HG03378 (cell line): Measurements from ENCODE around the gene SKIC2.

Experiments
- ATAC-seq: cut with Tn5 transposase; IDR thresholded peaks from one replicate; pipeline ENCODE4 v1.9.1; 2021; ENCODE audit warnings: mild to moderate bottlenecking, moderate library complexity; ENCODE audit not compliant: unreplicated experiment

SKIC2 gene

DNA sequence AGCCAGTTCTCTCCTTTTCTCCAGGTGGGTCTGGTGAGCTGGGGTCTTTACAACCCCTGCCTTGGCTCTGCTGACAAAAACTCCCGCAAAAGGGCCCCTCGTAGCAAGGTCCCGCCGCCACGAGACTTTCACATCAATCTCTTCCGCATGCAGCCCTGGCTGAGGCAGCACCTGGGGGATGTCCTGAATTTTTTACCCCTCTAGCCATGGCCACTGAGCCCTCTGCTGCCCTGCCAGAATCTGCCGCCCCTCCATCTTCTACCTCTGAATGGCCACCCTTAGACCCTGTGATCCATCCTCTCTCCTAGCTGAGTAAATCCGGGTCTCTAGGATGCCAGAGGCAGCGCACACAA lies 13.8 kb upstream of the SKIC2 start:
- no peak for ATAC-seq

DNA sequence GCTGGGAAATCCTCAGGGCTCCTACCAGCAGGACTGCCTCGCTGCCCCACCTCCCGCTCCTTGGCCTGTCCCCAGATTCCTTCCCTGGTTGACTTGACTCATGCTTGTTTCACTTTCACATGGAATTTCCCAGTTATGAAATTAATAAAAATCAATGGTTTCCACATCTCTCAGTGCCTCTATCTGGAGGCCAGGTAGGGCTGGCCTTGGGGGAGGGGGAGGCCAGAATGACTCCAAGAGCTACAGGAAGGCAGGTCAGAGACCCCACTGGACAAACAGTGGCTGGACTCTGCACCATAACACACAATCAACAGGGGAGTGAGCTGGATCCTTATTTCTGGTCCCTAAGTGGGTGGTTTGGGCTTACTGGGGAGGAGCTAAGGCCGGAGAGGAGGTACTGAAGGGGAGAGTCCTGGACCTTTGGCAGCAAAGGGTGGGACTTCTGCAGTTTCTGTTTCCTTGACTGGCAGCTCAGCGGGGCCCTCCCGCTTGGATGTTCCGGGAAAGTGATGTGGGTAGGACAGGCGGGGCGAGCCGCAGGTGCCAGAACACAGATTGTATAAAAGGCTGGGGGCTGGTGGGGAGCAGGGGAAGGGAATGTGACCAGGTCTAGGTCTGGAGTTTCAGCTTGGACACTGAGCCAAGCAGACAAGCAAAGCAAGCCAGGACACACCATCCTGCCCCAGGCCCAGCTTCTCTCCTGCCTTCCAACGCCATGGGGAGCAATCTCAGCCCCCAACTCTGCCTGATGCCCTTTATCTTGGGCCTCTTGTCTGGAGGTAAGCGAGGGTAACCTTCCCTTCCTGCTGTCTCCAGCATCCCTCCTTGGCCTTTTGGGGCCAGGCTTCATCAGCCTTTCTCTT lies 13.2 kb upstream of the SKIC2 start, which contains the start of gene CFB:
Gene CFB, plus strand, starts transcription at position 589 of the 863 bp plus-strand sequence. Its CDS starts 127 bp downstream, at position 716.
- no peak for ATAC-seq

DNA sequence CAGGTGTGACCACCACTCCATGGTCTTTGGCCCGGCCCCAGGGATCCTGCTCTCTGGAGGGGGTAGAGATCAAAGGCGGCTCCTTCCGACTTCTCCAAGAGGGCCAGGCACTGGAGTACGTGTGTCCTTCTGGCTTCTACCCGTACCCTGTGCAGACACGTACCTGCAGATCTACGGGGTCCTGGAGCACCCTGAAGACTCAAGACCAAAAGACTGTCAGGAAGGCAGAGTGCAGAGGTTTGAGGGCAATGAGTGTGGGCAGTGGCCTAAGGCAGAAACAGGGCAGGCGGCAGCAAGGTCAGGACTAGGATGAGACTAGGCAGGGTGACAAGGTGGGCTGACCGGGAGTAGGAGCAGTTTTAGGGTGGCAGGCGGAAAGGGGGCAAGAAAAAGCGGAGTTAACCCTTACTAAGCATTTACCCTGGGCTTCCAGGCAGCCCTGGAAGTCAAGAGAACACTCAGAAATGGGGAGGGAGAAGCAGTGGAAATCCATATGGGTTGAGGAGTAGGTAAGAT lies 12.5 kb upstream of the SKIC2 start:
- no peak for ATAC-seq

DNA sequence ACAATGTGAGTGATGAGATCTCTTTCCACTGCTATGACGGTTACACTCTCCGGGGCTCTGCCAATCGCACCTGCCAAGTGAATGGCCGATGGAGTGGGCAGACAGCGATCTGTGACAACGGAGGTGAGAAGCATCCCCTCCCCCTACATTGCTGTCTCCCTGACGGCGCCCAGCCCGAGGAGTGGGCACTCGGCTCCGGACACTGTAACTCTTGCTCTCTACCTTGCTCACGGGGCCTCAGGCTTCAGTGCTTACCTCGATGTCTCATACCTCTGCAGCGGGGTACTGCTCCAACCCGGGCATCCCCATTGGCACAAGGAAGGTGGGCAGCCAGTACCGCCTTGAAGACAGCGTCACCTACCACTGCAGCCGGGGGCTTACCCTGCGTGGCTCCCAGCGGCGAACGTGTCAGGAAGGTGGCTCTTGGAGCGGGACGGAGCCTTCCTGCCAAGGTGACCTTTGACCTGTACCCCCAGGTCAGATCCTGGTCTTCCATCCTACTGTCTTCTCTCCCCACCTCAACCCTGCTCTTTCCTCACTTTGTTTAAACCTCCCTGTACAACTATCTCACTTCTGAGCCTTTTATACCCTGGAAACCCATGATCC lies 11.8 kb upstream of the SKIC2 start:
- no peak for ATAC-seq

DNA sequence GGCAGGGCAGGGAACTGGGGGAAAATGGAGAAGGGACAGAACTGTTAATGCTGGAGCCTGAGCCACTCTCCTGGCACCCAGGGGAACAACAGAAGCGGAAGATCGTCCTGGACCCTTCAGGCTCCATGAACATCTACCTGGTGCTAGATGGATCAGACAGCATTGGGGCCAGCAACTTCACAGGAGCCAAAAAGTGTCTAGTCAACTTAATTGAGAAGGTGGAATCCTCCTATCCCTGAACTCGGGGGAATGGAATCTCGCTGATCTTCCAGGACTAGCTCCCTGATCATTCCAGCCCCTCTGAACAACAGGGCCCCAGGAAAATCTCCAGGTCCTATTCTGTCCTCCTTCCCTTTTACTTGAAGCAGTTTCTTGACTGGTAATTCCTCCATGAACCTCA lies 11.1 kb upstream of the SKIC2 start:
- no peak for ATAC-seq

DNA sequence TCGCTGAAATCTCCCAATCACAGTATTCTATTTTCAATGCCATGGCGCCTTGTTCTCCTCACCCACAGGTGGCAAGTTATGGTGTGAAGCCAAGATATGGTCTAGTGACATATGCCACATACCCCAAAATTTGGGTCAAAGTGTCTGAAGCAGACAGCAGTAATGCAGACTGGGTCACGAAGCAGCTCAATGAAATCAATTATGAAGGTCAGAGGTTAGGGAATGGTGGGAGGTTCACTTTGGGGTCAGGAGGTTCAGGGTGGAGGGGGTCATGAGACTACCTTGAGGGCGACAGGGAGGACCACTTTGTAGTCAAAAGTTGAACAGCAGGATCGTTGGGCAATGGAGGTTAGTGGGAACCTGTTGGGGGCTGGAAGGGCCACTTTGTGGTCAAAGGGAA lies 10.7 kb upstream of the SKIC2 start:
- ATAC-seq: no peak

DNA sequence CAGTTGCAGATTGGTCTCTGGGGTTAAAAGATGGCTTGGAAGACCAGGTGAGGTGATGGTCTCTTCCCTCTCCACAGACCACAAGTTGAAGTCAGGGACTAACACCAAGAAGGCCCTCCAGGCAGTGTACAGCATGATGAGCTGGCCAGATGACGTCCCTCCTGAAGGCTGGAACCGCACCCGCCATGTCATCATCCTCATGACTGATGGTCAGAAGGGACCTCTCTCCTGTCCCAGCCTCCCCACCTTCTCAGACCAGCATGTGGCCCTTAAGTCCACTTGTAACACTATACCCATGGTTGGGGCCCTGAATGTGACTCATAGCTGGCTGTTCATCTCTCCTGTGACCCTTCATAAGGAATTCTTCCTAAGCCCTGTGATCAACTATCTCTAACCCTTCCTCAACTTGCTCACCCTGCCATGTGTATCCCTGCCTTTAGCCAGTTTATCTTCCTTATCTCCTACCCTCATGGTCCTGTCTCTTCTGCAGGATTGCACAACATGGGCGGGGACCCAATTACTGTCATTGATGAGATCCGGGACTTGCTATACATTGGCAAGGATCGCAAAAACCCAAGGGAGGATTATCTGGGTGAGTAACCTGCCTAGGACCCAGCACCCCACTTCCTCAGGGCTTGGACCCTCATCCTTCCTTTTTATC lies 10.1 kb upstream of the SKIC2 start:
- ATAC-seq: no peak

DNA sequence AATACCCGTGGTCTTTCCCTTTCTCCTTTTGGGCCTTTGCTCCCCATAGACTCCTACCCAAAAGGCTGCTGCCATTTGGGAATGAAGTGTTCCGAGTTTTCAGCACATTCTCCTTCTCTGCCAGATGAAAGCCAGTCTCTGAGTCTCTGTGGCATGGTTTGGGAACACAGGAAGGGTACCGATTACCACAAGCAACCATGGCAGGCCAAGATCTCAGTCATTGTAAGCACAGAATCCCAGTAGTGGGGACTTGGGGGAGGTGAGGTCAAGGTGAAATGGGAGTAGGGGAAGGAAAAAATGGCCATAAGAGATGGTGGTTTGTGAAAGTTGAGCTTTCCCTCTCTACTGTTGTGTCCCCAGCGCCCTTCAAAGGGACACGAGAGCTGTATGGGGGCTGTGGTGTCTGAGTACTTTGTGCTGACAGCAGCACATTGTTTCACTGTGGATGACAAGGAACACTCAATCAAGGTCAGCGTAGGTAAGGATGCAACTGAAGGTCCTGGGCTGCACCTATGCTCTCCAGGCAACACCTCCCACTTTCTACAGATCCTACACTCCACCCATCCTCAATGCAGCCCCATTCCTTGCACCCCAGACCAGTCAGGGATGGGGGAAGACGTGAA lies 8.9 kb upstream of the SKIC2 start:
- ATAC-seq: no peak

DNA sequence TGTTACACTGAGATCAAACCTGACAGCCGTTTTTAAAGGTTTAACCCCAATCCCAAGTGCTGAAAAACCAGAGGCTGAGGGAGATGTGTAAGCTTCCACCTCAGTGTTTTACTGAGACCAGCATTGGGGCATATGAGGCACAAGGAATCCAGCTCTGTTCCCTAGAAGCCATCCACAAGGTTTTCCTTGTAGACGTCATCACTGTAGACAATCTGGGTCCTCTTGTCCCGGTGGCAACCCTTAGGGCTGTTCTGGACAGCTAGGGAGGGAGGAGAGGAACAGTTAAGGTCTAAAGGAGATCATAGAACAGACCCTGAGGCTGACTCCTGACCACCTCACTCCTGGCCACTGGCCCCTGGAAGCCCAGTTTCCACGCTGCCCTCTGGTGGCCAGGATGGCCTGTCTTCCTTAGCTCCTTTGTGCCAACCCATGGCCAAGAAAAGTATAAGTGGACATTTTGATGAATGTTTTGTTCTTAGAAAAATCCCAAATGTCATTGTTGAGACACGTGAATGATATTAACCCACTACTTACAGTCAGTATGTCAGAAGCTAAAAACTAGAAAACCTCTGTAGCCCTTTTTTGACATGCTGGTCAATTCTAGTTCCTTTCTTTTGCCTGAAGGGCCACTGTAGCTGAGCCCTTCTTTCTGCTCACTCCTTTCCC lies 6.7 kb upstream of the SKIC2 start:
- ATAC-seq: no peak

DNA sequence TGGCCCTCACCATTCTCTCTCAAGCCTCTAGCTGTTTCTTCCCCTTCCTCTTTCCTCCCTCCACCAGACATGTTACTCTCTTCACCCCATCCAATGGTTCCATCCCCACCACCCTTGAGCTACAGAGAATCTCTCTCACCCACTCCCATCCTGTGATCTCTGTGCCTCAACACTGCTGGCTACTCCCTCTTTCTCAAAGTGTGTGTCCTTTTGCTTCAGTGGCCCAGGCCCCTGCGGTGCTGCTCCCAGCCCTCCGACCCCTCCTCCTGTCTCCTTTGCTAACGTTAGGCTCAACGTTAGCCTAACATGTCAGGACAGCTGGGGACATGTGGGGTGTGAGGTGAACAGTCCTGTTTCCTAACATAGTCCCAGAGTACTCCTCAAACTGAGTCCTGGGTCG lies 6.1 kb upstream of the SKIC2 start:
- no peak for ATAC-seq

DNA sequence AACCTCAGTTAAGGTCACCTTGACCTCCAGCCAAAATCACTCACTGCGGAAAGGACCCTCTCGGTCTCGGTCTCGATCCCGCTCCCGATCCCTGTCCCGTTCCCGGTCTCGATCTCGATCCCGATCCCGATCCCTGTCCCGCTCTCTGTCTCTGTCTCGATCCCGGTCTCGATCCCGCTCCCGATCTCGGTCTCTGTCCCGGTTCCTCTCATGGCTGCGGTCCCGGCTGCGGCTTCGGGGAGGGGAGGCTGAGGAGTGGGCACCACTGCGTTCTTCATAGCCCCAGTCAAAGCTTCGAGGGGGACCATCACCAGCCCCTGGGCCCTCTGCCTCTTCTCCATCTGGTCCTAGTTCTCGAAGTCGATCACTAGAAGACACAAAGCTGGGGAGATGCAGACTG lies 4.5 kb upstream of the SKIC2 start:
- ATAC-seq: no peak

DNA sequence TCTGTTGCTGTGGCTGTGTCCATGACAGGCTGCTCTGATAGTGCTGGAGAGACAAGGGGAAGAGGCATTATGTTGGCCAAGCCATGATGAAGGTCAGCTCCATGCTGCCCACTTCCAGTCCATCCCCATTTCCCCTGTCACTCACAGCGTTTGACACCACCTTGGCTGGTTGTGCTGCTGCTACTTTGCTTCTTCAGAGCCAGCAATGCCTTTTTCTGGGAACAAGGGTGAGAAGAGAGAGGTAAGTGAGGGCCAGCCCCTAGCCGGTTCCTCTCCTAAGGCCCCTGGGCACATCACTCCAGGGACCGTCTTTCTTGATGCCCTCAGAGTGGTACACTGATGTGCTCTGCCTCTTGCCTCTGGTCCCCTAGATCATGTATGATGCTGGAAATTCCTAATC lies 2.2 kb upstream of the SKIC2 start:
- no peak for ATAC-seq

DNA sequence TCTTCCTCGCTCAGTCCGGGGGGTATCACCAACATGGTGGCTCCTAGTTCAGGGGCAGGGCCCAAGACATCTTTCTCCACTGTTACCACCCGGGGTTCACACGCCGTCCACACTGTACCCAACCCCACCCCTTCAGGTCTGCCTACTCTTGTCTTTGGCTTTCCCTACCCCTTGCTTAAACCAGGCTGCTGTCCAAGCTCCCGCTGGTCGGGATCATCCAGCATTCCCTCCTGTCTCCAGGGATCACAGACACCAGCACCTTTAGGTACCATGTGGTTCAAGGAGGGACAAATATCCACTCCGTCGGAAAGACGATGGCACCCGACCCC lies 599 bp upstream of the SKIC2 start:
- no peak for ATAC-seq

DNA sequence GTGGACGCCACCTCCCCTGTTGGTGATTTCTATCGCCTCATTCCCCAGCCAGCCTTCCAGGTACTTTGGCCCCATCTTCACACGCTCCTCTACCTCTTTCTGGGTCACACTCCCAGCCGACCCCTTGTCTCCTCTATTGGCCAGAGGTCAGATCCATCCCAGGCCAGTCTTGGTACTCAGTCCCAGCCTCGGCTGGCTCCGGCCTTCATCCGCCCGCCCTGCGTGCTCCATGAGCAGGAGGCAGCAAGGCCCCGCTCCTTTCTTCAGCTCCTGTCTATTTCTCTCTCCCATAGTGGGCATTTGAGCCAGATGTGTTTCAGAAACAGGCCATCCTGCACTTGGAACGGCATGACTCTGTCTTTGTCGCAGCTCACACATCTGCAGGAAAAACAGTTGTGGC lies 2.6 kb downstream of the SKIC2 start:
- no peak for ATAC-seq

DNA sequence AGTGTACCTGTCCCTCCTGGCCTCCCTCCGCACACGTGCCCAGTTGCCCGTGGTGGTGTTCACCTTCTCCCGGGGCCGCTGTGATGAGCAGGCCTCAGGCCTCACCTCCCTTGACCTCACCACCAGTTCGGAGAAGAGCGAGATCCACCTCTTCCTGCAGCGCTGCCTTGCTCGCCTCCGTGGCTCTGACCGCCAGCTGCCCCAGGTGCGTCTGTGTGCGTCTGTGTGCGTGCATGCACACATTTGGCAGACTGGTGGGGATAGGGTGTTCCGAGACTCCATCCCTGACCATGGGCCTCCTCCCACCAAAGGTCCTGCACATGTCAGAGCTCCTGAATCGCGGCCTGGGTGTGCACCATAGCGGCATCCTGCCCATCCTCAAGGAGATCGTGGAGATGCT lies 4.9 kb downstream of the SKIC2 start:
- ATAC-seq: no peak

DNA sequence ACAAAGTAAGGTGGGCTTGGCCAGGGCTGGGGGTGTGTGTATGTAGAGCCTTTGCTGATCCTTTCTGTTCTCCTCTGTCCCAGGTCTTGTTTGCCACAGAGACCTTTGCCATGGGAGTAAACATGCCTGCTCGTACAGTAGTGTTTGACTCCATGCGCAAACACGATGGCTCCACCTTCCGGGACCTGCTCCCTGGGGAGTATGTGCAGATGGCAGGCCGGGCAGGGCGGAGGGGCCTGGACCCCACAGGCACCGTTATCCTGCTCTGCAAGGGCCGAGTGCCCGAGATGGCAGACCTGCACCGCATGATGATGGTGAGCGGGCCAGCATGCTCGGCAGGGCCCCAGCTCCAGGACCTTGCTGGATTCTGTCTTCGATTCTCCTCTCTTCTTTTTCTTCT lies 6.7 kb downstream of the SKIC2 start:
- ATAC-seq: no peak

DNA sequence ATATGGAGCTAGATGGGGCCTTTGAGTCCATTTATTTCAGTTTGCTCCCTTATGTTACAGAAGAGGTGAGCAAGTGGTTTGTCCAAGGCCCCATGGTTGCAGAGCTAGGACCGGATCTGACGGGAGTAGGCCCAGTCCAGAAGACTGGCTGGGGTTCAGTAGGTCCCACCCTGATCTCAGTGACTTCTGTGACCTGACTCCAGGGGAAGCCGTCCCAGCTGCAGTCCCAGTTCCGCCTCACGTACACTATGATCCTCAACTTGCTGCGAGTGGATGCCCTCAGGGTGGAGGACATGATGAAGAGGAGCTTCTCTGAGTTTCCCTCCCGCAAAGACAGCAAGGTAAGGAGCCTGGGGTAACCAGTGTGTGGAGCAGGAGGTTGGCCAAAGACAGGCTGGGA lies 7.5 kb downstream of the SKIC2 start:
- ATAC-seq: no peak

DNA sequence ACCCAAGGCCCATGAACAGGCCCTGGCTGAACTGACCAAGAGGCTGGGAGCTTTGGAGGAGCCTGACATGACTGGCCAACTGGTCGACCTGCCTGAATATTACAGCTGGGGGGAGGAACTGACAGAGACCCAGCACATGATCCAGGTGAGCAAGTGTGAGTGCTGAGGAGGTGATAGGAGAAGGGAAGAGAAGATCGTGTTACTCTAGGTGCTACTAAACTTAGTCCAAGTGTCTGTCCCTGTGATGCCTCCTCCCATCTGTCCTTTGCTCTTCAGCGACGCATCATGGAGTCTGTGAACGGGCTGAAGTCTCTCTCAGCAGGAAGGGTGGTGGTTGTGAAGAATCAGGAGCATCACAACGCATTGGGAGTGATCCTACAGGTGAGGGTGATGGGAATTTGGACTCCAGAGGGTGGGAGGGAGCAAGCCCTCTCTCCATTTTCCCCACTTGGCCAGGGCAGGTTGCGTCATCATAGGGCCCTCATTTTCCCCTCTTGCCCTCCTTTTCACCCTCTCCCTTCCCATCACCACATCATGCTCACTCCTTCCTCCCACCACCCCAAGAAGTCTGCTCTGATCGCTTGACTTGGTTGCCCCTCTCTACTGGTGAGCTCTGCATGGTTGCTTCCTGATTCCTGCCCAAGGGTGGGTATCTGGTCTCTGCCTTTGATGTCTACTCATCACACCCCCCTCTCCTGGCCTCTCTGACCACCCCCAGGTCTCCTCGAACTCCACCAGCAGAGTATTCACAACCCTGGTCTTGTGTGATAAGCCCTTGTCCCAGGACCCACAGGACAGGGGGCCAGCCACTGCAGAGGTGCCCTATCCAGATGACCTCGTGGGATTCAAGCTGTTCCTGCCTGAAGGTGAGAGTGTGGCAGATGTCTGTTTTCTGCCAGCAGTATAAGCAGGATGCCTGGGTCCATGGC lies 8.3 kb downstream of the SKIC2 start:
- ATAC-seq: no peak

DNA sequence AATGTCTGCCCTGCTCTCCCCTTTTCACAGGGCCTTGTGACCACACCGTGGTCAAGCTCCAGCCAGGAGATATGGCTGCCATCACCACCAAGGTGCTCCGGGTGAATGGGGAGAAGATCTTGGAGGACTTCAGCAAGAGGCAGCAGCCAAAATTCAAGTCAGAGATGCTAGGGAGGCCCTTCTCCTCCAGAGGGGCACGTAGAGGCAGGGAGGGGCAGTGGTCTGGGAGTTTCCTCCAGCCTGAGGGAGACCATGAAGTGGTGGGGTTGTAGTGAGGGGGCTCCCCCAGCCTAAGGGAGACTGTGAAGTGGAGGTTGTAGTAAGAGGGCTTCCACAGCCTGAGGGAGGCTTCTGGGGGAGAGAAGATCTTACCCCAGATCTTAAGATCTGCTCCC lies 8.9 kb downstream of the SKIC2 start:
- ATAC-seq: no peak

DNA sequence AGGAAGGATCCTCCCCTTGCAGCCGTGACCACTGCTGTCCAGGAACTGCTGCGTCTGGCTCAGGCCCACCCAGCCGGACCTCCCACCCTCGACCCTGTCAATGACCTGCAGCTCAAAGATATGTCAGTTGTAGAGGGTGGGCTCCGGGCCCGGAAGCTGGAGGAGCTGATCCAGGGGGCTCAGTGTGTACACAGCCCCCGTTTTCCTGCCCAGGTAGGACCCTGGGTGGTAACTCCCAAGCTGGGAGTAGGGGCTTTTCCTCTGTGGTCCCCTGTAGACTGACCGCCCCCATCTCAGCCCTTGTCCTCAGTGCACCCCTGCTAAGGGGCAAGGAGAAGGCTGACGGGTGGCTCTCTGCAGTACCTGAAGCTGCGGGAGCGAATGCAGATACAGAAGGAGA lies 9.4 kb downstream of the SKIC2 start:
- ATAC-seq: no peak
